ENCODE measurements around the gene XAB2.

The XAB2 gene

GRCh38 chr19:7575434-7576040 lies 53.8 kb downstream of the XAB2 start:
- no peak for DNase-seq

GRCh38 chr19:7570761-7571160 lies 58.6 kb downstream of the XAB2 start:
- DNase-seq = no peak
